HG02798 (cell line): ENCODE measurements around the gene TLX1.
"Not testable (repeated sequence)": the region's sequence is repeated elsewhere in the genome, so short reads cannot be mapped to it uniquely, and the experiment has no call there.

Experiments
- ATAC-seq: cut with Tn5 transposase; IDR thresholded peaks from one replicate; pipeline ENCODE4 v1.9.1; 2021; ENCODE audit warnings: mild to moderate bottlenecking; ENCODE audit not compliant: unreplicated experiment, poor library complexity

The TLX1 gene

GRCh38 chr10:101145750-101146391 lies 14.8 kb downstream of the TLX1 start:
- no peak for ATAC-seq

GRCh38 chr10:101146392-101147251 lies 15.5 kb downstream of the TLX1 start:
- no peak for ATAC-seq

- no peak for ATAC-seq
These were observed 20.3 kb downstream of the TLX1 start for GRCh38 chr10:101151395-101151794.

GRCh38 chr10:101152316-101152715 lies 21.2 kb downstream of the TLX1 start:
- no peak for ATAC-seq

GRCh38 chr10:101154506-101154905 lies 23.4 kb downstream of the TLX1 start:
- not testable (repeated sequence) for ATAC-seq

GRCh38 chr10:101155896-101156295 lies 24.8 kb downstream of the TLX1 start:
- no peak for ATAC-seq

- ATAC-seq, result no peak
These were observed 26.8 kb downstream of the TLX1 start for GRCh38 chr10:101157756-101158458.

GRCh38 chr10:101158459-101159058 lies 27.5 kb downstream of the TLX1 start:
- ATAC-seq, result no peak

GRCh38 chr10:101161494-101162299 lies 30.6 kb downstream of the TLX1 start:
- no peak for ATAC-seq

GRCh38 chr10:101162677-101163076 lies 31.6 kb downstream of the TLX1 start:
- no peak for ATAC-seq

GRCh38 chr10:101164020-101164419 lies 32.9 kb downstream of the TLX1 start:
- ATAC-seq, result no peak

- no peak for ATAC-seq
These were observed 34.6 kb downstream of the TLX1 start for GRCh38 chr10:101165736-101166135.

- ATAC-seq, result no peak
These were observed 35.3 kb downstream of the TLX1 start for GRCh38 chr10:101166430-101166829.

- no peak for ATAC-seq
These were observed 41.6 kb downstream of the TLX1 start for GRCh38 chr10:101172741-101173140.

- ATAC-seq, result no peak
These were observed 43.2 kb downstream of the TLX1 start for GRCh38 chr10:101174319-101174718.

- ATAC-seq, result no peak
These were observed 45.5 kb downstream of the TLX1 start for GRCh38 chr10:101176577-101176976.

GRCh38 chr10:101182936-101183335 lies 51.8 kb downstream of the TLX1 start:
- no peak for ATAC-seq

GRCh38 chr10:101183458-101184183 lies 52.5 kb downstream of the TLX1 start:
- no peak for ATAC-seq
